Kidney epithelial cell (primary cell): ENCODE measurements around the gene NGEF. TPM values are rescaled to one million over a fixed set of nuclear protein-coding genes. Genes with fewer than 3 reads are reported as not detected.

Experiments
- DNase-seq: peaks from one replicate; pipeline ENCODE4 v3.0.0-alpha.2; 2010; ENCODE audit warnings: low read depth
- H3K27me3 ChIP-seq: 2 replicates; pipeline ENCODE4 v1.6.0; 2011; ENCODE audit warnings: low read length; ENCODE audit not compliant: control insufficient read depth, insufficient read depth
- H3K36me3 ChIP-seq: 2 replicates; pipeline ENCODE4 v1.5.1; 2011; ENCODE audit warnings: low read length; ENCODE audit not compliant: control insufficient read depth, insufficient read depth
- H3K4me3 ChIP-seq: 2 replicates; pipeline ENCODE4 v1.5.1; 2011; ENCODE audit warnings: low read depth, mild to moderate bottlenecking, control low read depth, low read length
- total RNA-seq: library from RNA; depleted of rRNA; stranded (reverse); fragments of >200 nt; gene quantifications from 2 replicates; pipeline ENCODE4 v1.2.3, GENCODE V29; 2015
- TF ChIP-seq, protein P1 (sequence below): IDR thresholded peaks from 2 replicates; pipeline ENCODE4 v1.5.1; 2011; ENCODE audit warnings: mild to moderate bottlenecking, moderate library complexity, low read length, control low read depth, inconsistent platforms; ENCODE audit not compliant: insufficient read depth, poor library complexity, severe bottlenecking

Gene NGEF
- total RNA-seq, 1 donor from 2014 or later, result 2.5 TPM

DNA sequence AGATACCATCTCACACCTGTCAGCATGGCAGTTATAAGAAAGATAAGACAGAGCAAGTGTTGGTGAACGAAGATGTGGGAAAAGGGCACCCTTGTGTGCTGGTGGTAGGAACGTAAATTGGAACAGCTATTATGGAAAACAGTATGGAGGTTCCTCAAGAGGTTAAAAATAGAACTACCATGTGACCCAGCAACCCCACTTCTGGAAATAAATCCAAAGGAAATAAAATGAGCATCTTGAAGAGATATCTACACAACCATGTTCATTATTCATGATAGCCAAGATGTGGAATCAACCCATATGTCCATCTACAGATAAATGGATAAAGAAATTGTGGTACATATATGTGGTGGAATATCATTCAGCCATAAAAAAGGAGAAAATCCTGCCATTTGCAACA lies 26.9 kb downstream of the NGEF start:
- Histone ChIP-seq H3K4me3 (no peak overlapping the region), H3K36me3 (no peaks in the 10 kb centered on the region), H3K27me3 (no peaks in the 10 kb centered on the region)
- no peak for DNase-seq
- TF ChIP-seq, protein P1, sequence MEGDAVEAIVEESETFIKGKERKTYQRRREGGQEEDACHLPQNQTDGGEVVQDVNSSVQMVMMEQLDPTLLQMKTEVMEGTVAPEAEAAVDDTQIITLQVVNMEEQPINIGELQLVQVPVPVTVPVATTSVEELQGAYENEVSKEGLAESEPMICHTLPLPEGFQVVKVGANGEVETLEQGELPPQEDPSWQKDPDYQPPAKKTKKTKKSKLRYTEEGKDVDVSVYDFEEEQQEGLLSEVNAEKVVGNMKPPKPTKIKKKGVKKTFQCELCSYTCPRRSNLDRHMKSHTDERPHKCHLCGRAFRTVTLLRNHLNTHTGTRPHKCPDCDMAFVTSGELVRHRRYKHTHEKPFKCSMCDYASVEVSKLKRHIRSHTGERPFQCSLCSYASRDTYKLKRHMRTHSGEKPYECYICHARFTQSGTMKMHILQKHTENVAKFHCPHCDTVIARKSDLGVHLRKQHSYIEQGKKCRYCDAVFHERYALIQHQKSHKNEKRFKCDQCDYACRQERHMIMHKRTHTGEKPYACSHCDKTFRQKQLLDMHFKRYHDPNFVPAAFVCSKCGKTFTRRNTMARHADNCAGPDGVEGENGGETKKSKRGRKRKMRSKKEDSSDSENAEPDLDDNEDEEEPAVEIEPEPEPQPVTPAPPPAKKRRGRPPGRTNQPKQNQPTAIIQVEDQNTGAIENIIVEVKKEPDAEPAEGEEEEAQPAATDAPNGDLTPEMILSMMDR, result no peak

DNA sequence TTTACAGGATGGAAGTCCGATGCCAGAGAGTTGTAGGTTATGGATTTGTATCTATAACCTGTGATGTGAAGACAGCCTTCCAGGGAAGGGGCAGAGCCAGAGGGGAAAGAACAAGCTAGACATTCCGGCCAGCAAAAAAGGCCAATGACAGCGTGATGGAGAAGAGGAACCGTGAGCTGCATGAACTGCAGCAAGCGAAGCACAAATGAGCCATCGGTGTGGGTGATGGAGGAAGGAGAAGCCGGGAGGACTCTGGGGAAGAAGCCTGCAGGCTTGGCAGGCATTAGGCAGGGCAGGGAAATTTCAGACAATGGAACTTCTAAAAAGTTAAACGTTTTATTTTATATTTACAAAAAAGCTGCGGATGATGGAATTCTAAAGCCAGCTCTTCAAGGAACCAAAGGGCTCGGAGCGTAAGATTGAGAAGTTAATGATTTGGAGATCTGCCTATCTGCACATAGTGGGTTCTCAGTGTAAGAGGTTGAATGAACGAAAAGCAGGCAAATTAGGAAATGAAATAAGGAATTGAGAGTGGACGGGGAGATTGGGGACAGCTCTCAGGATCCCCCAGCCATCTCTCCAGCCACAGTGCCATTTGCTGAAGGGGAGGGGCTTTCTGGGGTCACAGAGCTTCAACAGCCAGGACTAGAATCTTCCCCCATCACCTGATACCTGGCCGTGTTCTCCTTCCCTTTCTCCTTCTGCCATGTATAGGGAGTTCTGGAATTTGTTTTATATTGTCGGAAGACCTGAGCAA lies 28.4 kb downstream of the NGEF start:
- TF ChIP-seq, protein P1, result no peak
- H3K4me3 ChIP-seq, result no peak overlapping the region
- no peaks in the 10 kb centered on the region for H3K27me3 ChIP-seq
- H3K36me3 ChIP-seq, result no peaks in the 10 kb centered on the region
- DNase-seq, result no peak

- DNase-seq, result no peak
- TF ChIP-seq, protein P1, result no peak
Observed at GRCh38 chr2:232983669-232984140, 29.4 kb downstream of the NGEF start.

DNA sequence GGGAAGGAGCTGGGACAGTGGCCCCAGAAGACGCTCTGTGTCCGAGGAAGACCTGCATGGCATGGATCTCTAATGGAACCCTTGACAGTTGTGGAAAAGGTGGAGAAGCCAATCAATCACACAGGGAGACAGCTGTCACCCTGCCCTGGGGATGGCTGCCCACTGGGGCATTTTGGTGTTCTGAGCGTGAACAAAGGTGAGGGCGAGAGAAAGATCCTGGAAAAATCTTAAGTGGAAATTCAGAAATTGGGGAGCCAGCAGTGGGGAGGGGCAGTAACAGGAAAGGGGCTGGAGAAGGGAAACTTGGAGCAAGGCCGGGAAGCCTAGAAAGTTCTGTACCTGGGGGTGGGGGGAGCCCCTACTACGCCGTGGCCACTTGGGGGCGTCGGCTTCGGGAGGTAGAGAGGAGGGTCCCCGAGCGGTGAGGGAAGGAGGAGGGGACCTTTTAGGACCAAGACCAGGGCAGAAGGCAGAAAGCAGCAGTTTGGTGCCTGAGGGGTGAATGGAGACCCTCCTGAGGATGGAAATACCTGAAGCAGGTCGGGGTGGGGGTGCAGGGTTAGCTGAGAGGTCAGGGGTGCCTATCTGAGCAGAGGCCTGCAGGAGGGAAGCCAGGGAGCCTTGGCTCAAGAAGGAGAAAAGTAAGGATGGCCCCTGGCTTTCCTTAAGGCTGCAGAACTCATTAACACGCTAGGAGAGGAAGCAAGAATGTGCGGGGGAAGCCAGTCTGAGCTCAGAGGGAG lies 30.0 kb downstream of the NGEF start:
- no peak for DNase-seq
- TF ChIP-seq, protein P1, result no peak
- H3K27me3 ChIP-seq, result no peaks in the 10 kb centered on the region
- H3K4me3 ChIP-seq, result no peak overlapping the region
- no peaks in the 10 kb centered on the region for H3K36me3 ChIP-seq

More at GRCh38 chr2:232983669-232984140, 29.4 kb downstream of the NGEF start:
- Histone ChIP-seq H3K4me3 (no peak overlapping the region), H3K27me3 (no peaks in the 10 kb centered on the region), H3K36me3 (no peaks in the 10 kb centered on the region)

- no peak overlapping the region for H3K4me3 ChIP-seq
- H3K36me3 ChIP-seq, result no peaks in the 10 kb centered on the region
- no peaks in the 10 kb centered on the region for H3K27me3 ChIP-seq
- DNase-seq, result no peak
- TF ChIP-seq, protein P1, result no peak
Observed at GRCh38 chr2:232981767-232982360, 31.2 kb downstream of the NGEF start.
